ENCODE results near the gene MICAL3.

Gene MICAL3

GRCh38 chr22:17784776-17785175 is 239.6 kb downstream of the MICAL3 start:
- Histone ChIP-seq H3K14ac (ENCODE audit: low read length) (no peak overlapping the region), H4K8ac (ENCODE audit: low read depth, low read length) (no peak overlapping the region), H3K4me3 (ENCODE audit: low read depth, low read length) (no peak overlapping the region), H3K4ac (ENCODE audit: low read depth, low read length) (no peak overlapping the region), H3K79me2 (ENCODE audit: control insufficient read depth, insufficient read depth, low read length, poor library complexity) (no peaks in the 10 kb centered on the region), H3K27ac (ENCODE audit: low read depth, low read length) (no peak overlapping the region), H4K91ac (ENCODE audit: low read depth, low read length) (no peak overlapping the region), H3K36me3 (ENCODE audit: control insufficient read depth in 1 of 2, insufficient read depth in 2 of 2, low read length in 2 of 2) (peaks cover under 1 to 8% of the 10 kb centered on the region in 2 experiments), H2BK5ac (ENCODE audit: low read depth, low read length, poor library complexity) (no peak overlapping the region), H3K27me3 (ENCODE audit: insufficient read depth, low read length) (no peaks in the 10 kb centered on the region), H3K4me1 (ENCODE audit: control insufficient read depth in 1 of 2, insufficient read depth in 2 of 2, low read length in 2 of 2) (peaks cover 1 to 5% of the 10 kb centered on the region in 2 experiments), H3K9ac (ENCODE audit: low read length) (no peak overlapping the region), H3K4me2 (ENCODE audit: low read length) (no peak overlapping the region), H3K79me1 (ENCODE audit: low read length) (peaks cover 2% of the 10 kb centered on the region), H4K12ac (ENCODE audit: low read depth, low read length) (no peak overlapping the region), H3K18ac (ENCODE audit: low read length) (no peak overlapping the region), H3K9me3 (ENCODE audit: insufficient read depth, low read depth, low read length) (no peaks in the 10 kb centered on the region), H3K23ac (ENCODE audit: low read length) (no peak overlapping the region), H2AK5ac (ENCODE audit: low read length) (no peak overlapping the region), H2BK120ac (ENCODE audit: insufficient read depth, low read length, poor library complexity) (no peak overlapping the region), H2BK12ac (ENCODE audit: low read length) (no peak overlapping the region), H2AFZ (ENCODE audit: insufficient read depth, low read length, poor library complexity) (no peak overlapping the region)
- no peak for DNase-seq
- no CpG with 5 or more reads among the region's 11 CpGs for WGBS (ENCODE audit: extremely low coverage, insufficient coverage, insufficient read length)

GRCh38 chr22:17783773-17784480 is 240.4 kb downstream of the MICAL3 start:
- no peak overlapping the region for H3K14ac ChIP-seq (ENCODE audit: low read length)
- H3K4ac ChIP-seq (ENCODE audit: low read depth, low read length): no peak overlapping the region
- H3K79me1 ChIP-seq (ENCODE audit: low read length): peaks cover 2% of the 10 kb centered on the region
- H3K27me3 ChIP-seq (ENCODE audit: insufficient read depth, low read length): no peaks in the 10 kb centered on the region
- no peak overlapping the region for H3K9ac ChIP-seq (ENCODE audit: low read length)
- H2AFZ ChIP-seq (ENCODE audit: insufficient read depth, low read length, poor library complexity): no peak overlapping the region
- peaks cover 0 to 2% of the 10 kb centered on the region in 2 experiments for H3K36me3 ChIP-seq (ENCODE audit: control insufficient read depth in 1 of 2, insufficient read depth in 2 of 2, low read length in 2 of 2)
- H3K79me2 ChIP-seq (ENCODE audit: control insufficient read depth, insufficient read depth, low read length, poor library complexity): no peaks in the 10 kb centered on the region
- peaks cover 1 to 5% of the 10 kb centered on the region in 2 experiments for H3K4me1 ChIP-seq (ENCODE audit: control insufficient read depth in 1 of 2, insufficient read depth in 2 of 2, low read length in 2 of 2)
- H3K4me2 ChIP-seq (ENCODE audit: low read length): no peak overlapping the region
- H3K27ac ChIP-seq (ENCODE audit: low read depth, low read length): no peak overlapping the region
- no peak overlapping the region for H4K8ac ChIP-seq (ENCODE audit: low read depth, low read length)
- H2BK120ac ChIP-seq (ENCODE audit: insufficient read depth, low read length, poor library complexity): no peak overlapping the region
- H3K23ac ChIP-seq (ENCODE audit: low read length): no peak overlapping the region
- DNase-seq: no peak
- H3K4me3 ChIP-seq (ENCODE audit: low read depth, low read length): no peak overlapping the region
- no peak overlapping the region for H3K18ac ChIP-seq (ENCODE audit: low read length)
- H2BK5ac ChIP-seq (ENCODE audit: low read depth, low read length, poor library complexity): no peak overlapping the region
- no peak overlapping the region for H2BK12ac ChIP-seq (ENCODE audit: low read length)
- WGBS (ENCODE audit: extremely low coverage, insufficient coverage, insufficient read length): no CpG with 5 or more reads among the region's 18 CpGs
- no peak overlapping the region for H2AK5ac ChIP-seq (ENCODE audit: low read length)
- no peak overlapping the region for H4K12ac ChIP-seq (ENCODE audit: low read depth, low read length)
- no peaks in the 10 kb centered on the region for H3K9me3 ChIP-seq (ENCODE audit: insufficient read depth, low read depth, low read length)
- no peak overlapping the region for H4K91ac ChIP-seq (ENCODE audit: low read depth, low read length)

- Histone ChIP-seq H2BK5ac (ENCODE audit: low read depth, low read length, poor library complexity) (no peak overlapping the region), H3K4ac (ENCODE audit: low read depth, low read length) (no peak overlapping the region), H3K27ac (ENCODE audit: low read depth, low read length) (no peak overlapping the region), H3K27me3 (ENCODE audit: insufficient read depth, low read length) (no peaks in the 10 kb centered on the region), H3K79me1 (ENCODE audit: low read length) (peaks cover 2% of the 10 kb centered on the region), H3K14ac (ENCODE audit: low read length) (no peak overlapping the region), H4K91ac (ENCODE audit: low read depth, low read length) (no peak overlapping the region), H3K18ac (ENCODE audit: low read length) (no peak overlapping the region), H2BK12ac (ENCODE audit: low read length) (no peak overlapping the region), H3K9me3 (ENCODE audit: insufficient read depth, low read depth, low read length) (no peaks in the 10 kb centered on the region), H3K23ac (ENCODE audit: low read length) (no peak overlapping the region), H4K8ac (ENCODE audit: low read depth, low read length) (no peak overlapping the region), H3K9ac (ENCODE audit: low read length) (no peak overlapping the region), H3K36me3 (ENCODE audit: control insufficient read depth in 1 of 2, insufficient read depth in 2 of 2, low read length in 2 of 2) (no peaks in the 10 kb centered on the region), H4K12ac (ENCODE audit: low read depth, low read length) (no peak overlapping the region), H2AFZ (ENCODE audit: insufficient read depth, low read length, poor library complexity) (no peak overlapping the region), H3K4me2 (ENCODE audit: low read length) (no peak overlapping the region), H2BK120ac (ENCODE audit: insufficient read depth, low read length, poor library complexity) (no peak overlapping the region), H3K79me2 (ENCODE audit: control insufficient read depth, insufficient read depth, low read length, poor library complexity) (no peaks in the 10 kb centered on the region), H3K4me3 (ENCODE audit: low read depth, low read length) (no peak overlapping the region), H3K4me1 (ENCODE audit: control insufficient read depth in 1 of 2, insufficient read depth in 2 of 2, low read length in 2 of 2) (peaks cover 1 to 5% of the 10 kb centered on the region in 2 experiments), H2AK5ac (ENCODE audit: low read length) (no peak overlapping the region)
- no peak for DNase-seq
- no CpG with 5 or more reads among the region's 9 CpGs for WGBS (ENCODE audit: extremely low coverage, insufficient coverage, insufficient read length)
Observed at GRCh38 chr22:17783312-17783711, 241.0 kb downstream of the MICAL3 start.

- H4K91ac ChIP-seq (ENCODE audit: low read depth, low read length): no peak overlapping the region
- H2BK5ac ChIP-seq (ENCODE audit: low read depth, low read length, poor library complexity): no peak overlapping the region
- DNase-seq: no peak
- no peak overlapping the region for H2BK120ac ChIP-seq (ENCODE audit: insufficient read depth, low read length, poor library complexity)
- H4K8ac ChIP-seq (ENCODE audit: low read depth, low read length): no peak overlapping the region
- no peak overlapping the region for H3K9ac ChIP-seq (ENCODE audit: low read length)
- no peaks in the 10 kb centered on the region for H3K9me3 ChIP-seq (ENCODE audit: insufficient read depth, low read depth, low read length)
- no CpG with 5 or more reads among the region's 13 CpGs for WGBS (ENCODE audit: extremely low coverage, insufficient coverage, insufficient read length)
- no peak overlapping the region for H3K14ac ChIP-seq (ENCODE audit: low read length)
- no peak overlapping the region for H4K12ac ChIP-seq (ENCODE audit: low read depth, low read length)
- no peak overlapping the region for H3K4me2 ChIP-seq (ENCODE audit: low read length)
- H3K36me3 ChIP-seq (ENCODE audit: control insufficient read depth in 1 of 2, insufficient read depth in 2 of 2, low read length in 2 of 2): no peaks in the 10 kb centered on the region
- H3K4me1 ChIP-seq (ENCODE audit: control insufficient read depth in 1 of 2, insufficient read depth in 2 of 2, low read length in 2 of 2): peaks cover 1 to 5% of the 10 kb centered on the region in 2 experiments
- H3K4ac ChIP-seq (ENCODE audit: low read depth, low read length): no peak overlapping the region
- no peak overlapping the region for H3K27ac ChIP-seq (ENCODE audit: low read depth, low read length)
- H3K18ac ChIP-seq (ENCODE audit: low read length): no peak overlapping the region
- no peak overlapping the region for H3K4me3 ChIP-seq (ENCODE audit: low read depth, low read length)
- no peak overlapping the region for H3K23ac ChIP-seq (ENCODE audit: low read length)
- H3K27me3 ChIP-seq (ENCODE audit: insufficient read depth, low read length): no peaks in the 10 kb centered on the region
- H2AK5ac ChIP-seq (ENCODE audit: low read length): no peak overlapping the region
- no peaks in the 10 kb centered on the region for H3K79me2 ChIP-seq (ENCODE audit: control insufficient read depth, insufficient read depth, low read length, poor library complexity)
- H3K79me1 ChIP-seq (ENCODE audit: low read length): peaks cover 2% of the 10 kb centered on the region
- no peak overlapping the region for H2BK12ac ChIP-seq (ENCODE audit: low read length)
- no peak overlapping the region for H2AFZ ChIP-seq (ENCODE audit: insufficient read depth, low read length, poor library complexity)
Observed at GRCh38 chr22:17782621-17783020, 241.7 kb downstream of the MICAL3 start.
